Measurements from ENCODE around the gene REXO4.

REXO4 gene

DNA sequence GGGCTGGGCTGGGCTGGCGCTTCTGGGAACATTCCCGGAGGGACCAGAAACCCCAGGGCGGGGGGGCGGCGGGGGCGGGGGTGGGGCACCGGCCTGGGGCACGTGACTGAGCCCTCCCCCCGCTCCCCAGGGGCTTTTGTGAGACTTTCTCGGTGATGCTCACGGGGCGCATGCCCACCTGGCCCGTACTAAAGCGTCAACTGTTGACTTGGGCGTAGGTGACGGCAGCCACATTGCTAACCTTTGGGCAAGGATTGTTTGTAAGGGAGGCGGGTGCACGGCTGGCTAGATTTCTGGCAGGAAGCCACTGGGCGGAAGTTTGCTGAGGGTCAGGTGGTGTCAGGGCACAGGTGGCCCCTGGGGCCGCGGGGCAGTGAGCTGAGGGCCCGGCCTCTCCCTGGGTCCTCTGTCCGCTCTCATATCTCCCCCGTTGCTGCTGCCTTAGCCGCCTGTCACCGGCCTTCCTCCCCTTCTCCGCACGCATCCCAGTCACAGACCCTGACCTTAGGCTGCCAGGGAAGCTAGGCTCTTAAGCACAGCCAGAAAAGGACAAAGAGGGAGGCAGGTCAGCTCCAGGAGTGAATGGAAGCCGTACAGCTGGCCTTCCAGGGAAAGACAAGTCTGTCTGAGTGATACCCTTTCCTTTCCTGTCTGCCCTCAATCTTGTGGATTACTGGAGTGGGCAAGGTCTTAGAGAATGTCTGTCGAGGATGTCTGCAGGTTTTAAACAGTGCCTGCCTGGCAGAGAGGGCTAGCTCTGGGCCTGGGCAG, 42.8 kb upstream of the REXO4 start:
- no peak for TF ChIP-seq Cebpa-rat (IDR thresholded peaks at IDR 0.05)
- Histone ChIP-seq H3K9ac (peak overlapping the region; percentile 74 to 91 (median 87); a peak in 21 of 22 replicates), H3K4me2 (peak overlapping the region; percentile 79 to 97 (median 89)), H3K4me3 (peak overlapping the region; percentile 65 to 84 (median 76)), H3K9me3 (replicated peaks in 1 of 11) (no peaks in the 10 kb centered on the region), H3K4me1 (peaks cover 30 to 67% (median 57%) of the 10 kb centered on the region in 10 experiments), H4K20me1 (peaks cover 0 to 52% (median 46%) of the 10 kb centered on the region in 11 experiments; a peak in 17 of 22 replicates), H3K27me3 (no peaks in the 10 kb centered on the region), H3K36me3 (peaks cover 0 to 16% (median 0%) of the 10 kb centered on the region in 11 experiments; a peak in 5 of 22 replicates), H3K27ac (peak overlapping the region in 10 of 11 experiments; percentile 65 to 88 (median 80); a peak in 20 of 22 replicates)

DNA sequence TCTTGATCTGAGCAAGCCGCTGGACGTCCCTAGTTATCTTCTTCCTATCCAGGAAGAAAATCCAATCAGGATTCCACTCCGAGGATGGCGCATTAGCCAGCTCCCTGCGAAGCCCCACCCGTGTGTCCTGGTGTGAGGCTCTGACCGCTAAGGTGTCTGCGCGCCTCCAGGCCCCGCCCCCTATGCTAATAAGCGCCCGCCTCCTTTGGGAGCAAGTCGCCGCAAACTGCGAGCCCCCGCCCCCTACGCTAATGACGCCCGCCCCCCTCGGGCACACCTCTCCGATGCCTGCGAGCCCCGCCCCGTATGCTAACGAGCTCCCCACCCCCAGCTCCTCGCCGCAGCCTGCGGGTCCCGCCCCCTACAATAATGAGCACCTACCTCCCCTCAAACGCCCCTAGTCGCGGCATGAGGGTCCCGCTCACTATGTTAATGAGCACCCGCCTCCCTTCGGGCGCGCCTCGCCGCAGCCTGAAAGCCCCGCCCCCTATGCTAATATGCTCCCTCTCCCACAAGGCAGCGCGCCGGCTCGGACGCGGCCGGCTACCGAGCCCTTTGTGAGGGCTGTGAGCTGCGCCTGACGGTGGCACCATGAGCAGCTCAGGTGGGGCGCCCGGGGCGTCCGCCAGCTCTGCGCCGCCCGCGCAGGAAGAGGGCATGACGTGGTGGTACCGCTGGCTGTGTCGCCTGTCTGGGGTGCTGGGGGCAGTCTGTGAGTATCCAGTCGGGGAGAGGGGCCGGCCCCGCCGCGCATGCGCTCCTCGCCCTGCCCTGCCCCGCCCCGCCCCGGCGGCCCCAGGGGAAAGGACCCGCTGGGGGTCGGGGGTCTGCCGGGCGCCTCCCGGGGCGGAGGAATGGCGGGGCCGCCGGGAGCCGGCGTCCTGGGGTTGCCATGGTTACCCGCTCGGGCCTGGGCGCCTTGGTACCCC, 41.9 kb upstream of the REXO4 start, which contains the start of gene CACFD1:
Gene CACFD1, plus strand, starts transcription at position 503 of the 929 bp plus-strand sequence. Its CDS starts 89 bp downstream, at position 592.
- Histone ChIP-seq H3K36me3 (peaks cover 0 to 8% (median 0%) of the 10 kb centered on the region in 11 experiments; a peak in 3 of 22 replicates), H3K4me2 (peak within 1 kb of the TSS; percentile 85 to 97 (median 91)), H3K4me3 (peak within 1 kb of the TSS; percentile 65 to 84 (median 76)), H3K27ac (peak within 1 kb of the TSS; percentile 56 to 88 (median 79); a peak in 21 of 22 replicates), H3K27me3 (no peaks in the 10 kb centered on the region), H3K4me1 (peaks cover 30 to 67% (median 57%) of the 10 kb centered on the region in 10 experiments), H3K9ac (peak within 1 kb of the TSS; percentile 74 to 91 (median 87)), H3K9me3 (replicated peaks in 1 of 11) (no peaks in the 10 kb centered on the region), H4K20me1 (peaks cover 0 to 44% (median 41%) of the 10 kb centered on the region in 11 experiments; a peak in 17 of 22 replicates)
- TF ChIP-seq Cebpa-rat (IDR thresholded peaks at IDR 0.05), result no peak

DNA sequence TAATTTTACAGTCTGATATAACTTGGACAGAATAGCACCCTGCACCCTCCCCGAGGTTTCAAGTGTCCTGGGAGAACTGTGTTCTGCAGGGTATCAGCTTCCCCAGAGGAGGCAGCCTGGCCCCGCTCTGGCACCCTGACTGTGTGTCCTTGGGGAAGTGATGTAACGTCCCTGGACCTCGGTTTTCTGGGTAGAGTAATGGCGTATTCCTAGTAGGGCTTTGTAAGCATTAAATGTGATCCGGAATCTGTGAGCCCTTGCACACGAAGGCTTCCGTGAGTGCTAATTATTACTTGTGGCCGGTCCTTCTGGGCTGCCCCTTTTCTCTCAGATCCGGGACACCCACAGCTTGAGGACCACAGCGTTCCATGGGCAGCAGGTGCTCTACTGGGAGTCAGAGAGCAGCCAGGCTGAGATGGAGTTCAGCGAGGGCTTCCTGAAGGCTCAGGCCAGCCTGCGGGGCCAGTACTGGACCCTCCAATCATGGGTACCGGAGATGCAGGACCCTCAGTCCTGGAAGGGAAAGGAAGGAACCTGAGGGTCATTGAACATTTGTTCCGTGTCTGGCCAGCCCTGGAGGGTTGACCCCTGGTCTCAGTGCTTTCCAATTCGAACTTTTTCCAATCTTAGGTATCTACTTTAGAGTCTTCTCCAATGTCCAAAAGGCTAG, 41.0 kb upstream of the REXO4 start:
- Histone ChIP-seq H3K27ac (no peak overlapping the region), H3K4me2 (peak overlapping the region; percentile 77 to 97 (median 87)), H3K4me3 (peak overlapping the region; percentile 65 to 84 (median 76)), H3K4me1 (peaks cover 30 to 67% (median 58%) of the 10 kb centered on the region in 10 experiments), H3K36me3 (peaks cover 0 to 4% (median 0%) of the 10 kb centered on the region in 11 experiments; a peak in 1 of 22 replicates), H3K27me3 (no peaks in the 10 kb centered on the region), H3K9me3 (replicated peaks in 1 of 11) (no peaks in the 10 kb centered on the region), H4K20me1 (peaks cover 0 to 42% (median 33%) of the 10 kb centered on the region in 11 experiments; a peak in 17 of 22 replicates), H3K9ac (peak overlapping the region in 7 of 11 experiments; percentile 36 to 89 (median 84); a peak in 7 of 22 replicates)
- TF ChIP-seq Cebpa-rat (IDR thresholded peaks at IDR 0.05), result no peak

- Histone ChIP-seq H3K4me1 (peaks cover 29 to 60% (median 51%) of the 10 kb centered on the region in 10 experiments), H3K9me3 (replicated peaks in 1 of 11) (no peaks in the 10 kb centered on the region), H3K4me3 (no peak overlapping the region), H3K9ac (no peak overlapping the region), H3K36me3 (no peaks in the 10 kb centered on the region), H3K4me2 (no peak overlapping the region), H4K20me1 (peaks cover 0 to 32% (median 23%) of the 10 kb centered on the region in 11 experiments; a peak in 16 of 22 replicates), H3K27me3 (no peaks in the 10 kb centered on the region), H3K27ac (no peak overlapping the region)
- TF ChIP-seq Cebpa-rat (IDR thresholded peaks at IDR 0.05), result no peak
Observed at GRCh38 chr9:133457748-133458147, 39.9 kb upstream of the REXO4 start.

- peaks cover 0 to 26% (median 18%) of the 10 kb centered on the region in 11 experiments; a peak in 16 of 22 replicates for H4K20me1 ChIP-seq
- no peak overlapping the region for H3K4me3 ChIP-seq
- no peaks in the 10 kb centered on the region for H3K27me3 ChIP-seq
- peaks cover 24 to 54% (median 46%) of the 10 kb centered on the region in 10 experiments for H3K4me1 ChIP-seq
- no peaks in the 10 kb centered on the region for H3K36me3 ChIP-seq
- TF ChIP-seq Cebpa-rat (IDR thresholded peaks at IDR 0.05), result no peak
- no peak overlapping the region for H3K9ac ChIP-seq
- H3K27ac ChIP-seq, result no peak overlapping the region
- H3K4me2 ChIP-seq, result no peak overlapping the region
- H3K9me3 ChIP-seq (replicated peaks in 1 of 11), result no peaks in the 10 kb centered on the region
Observed at GRCh38 chr9:133457233-133457632, 39.4 kb upstream of the REXO4 start.

DNA sequence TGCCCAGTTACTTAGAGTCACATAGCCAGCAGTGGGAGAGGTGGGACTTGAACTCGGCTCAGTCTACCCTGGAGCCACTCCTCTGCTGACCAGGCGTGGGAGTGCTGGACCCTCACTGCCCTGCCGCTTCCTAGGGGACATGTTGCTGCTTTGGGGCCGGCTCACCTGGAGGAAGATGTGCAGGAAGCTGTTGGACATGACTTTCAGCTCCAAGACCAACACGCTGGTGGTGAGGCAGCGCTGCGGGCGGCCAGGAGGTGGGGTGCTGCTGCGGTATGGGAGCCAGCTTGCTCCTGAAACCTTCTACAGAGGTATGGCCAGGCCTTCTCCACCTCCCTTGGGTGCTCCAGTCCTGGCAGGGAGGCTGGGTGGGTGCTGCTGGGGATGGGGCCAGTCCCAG, 38.6 kb upstream of the REXO4 start:
- Histone ChIP-seq H3K9ac (no peak overlapping the region), H4K20me1 (peaks cover 0 to 18% (median 9%) of the 10 kb centered on the region in 11 experiments; a peak in 15 of 22 replicates), H3K27ac (no peak overlapping the region), H3K4me1 (peaks cover 18 to 48% (median 37%) of the 10 kb centered on the region in 10 experiments), H3K27me3 (no peaks in the 10 kb centered on the region), H3K36me3 (no peaks in the 10 kb centered on the region), H3K4me2 (no peak overlapping the region), H3K4me3 (no peak overlapping the region), H3K9me3 (replicated peaks in 1 of 11) (no peaks in the 10 kb centered on the region)
- no peak for TF ChIP-seq Cebpa-rat (IDR thresholded peaks at IDR 0.05)

DNA sequence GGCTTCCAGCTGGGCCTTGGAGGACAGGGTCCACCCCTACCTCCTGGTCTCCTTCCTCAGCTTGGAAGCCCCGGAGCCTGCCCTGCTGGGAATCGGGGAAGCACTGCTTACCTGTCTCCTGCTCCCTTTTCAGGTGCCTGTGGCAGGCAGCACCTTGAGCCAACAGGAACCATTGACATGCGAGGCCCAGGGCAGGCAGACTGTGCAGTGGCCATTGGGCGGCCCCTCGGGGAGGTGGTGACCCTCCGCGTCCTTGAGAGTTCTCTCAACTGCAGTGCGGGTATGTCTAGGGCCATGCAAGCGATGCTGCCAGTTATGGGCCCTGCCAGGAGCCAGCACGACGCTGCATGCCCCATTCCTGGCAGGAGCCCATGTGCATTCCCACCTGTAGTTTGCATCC, 38.1 kb upstream of the REXO4 start:
- H3K4me1 ChIP-seq, result peaks cover 14 to 43% (median 33%) of the 10 kb centered on the region in 10 experiments
- H3K9ac ChIP-seq, result peak overlapping the region in 1 of 11 experiments; percentile 11; a peak in 1 of 22 replicates
- H3K27me3 ChIP-seq, result no peaks in the 10 kb centered on the region
- H3K27ac ChIP-seq, result no peak overlapping the region
- no peak for TF ChIP-seq Cebpa-rat (IDR thresholded peaks at IDR 0.05)
- H3K36me3 ChIP-seq, result no peaks in the 10 kb centered on the region
- no peak overlapping the region for H3K4me3 ChIP-seq
- H3K9me3 ChIP-seq (replicated peaks in 1 of 11), result no peaks in the 10 kb centered on the region
- no peak overlapping the region for H3K4me2 ChIP-seq
- peaks cover 0 to 13% (median 5%) of the 10 kb centered on the region in 11 experiments; a peak in 13 of 22 replicates for H4K20me1 ChIP-seq
